GM19035 (cell line): ENCODE results near the gene TMPRSS6.

Source experiments
- ATAC-seq: cut with Tn5 transposase; IDR thresholded peaks from one replicate; pipeline ENCODE4 v1.9.1; 2021; ENCODE audit not compliant: unreplicated experiment

The TMPRSS6 gene

DNA sequence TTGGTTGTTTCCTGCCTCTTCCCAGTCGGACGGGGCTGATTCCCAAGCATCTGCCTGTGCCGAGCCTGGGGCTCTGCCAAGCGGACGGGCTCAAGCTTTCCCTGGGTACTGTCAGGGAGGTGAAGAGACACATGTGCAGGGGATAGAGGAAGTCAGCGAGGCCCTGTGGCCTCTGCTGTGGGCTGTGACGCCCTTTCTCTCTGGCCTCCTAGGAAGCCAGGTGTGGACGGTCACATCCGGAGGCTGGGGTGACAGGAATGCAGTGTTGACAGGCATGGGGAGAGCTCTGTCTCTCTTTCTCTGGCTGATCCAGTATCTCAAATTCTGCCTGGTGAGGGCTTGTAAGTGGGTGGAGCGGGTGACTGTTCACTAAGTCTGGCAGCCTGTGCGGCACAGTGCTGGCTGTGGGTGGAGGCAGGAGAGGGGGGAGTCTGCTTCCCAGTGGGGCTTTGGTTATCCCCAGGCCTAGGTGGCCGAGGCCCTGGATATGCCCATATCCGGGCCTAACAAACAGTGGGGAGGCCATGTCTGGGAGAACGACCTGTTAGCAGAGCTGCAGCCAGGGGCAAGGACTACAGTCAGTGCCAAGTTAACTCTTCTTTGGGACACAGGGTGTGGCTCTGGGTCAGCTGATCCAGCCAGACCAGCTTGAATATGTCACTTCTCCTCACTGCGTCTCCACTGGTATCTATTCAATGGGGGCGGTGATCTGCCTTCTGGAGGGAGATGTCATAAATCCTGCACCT is 56.0 kb downstream of the TMPRSS6 start:
- ATAC-seq = no peak

DNA sequence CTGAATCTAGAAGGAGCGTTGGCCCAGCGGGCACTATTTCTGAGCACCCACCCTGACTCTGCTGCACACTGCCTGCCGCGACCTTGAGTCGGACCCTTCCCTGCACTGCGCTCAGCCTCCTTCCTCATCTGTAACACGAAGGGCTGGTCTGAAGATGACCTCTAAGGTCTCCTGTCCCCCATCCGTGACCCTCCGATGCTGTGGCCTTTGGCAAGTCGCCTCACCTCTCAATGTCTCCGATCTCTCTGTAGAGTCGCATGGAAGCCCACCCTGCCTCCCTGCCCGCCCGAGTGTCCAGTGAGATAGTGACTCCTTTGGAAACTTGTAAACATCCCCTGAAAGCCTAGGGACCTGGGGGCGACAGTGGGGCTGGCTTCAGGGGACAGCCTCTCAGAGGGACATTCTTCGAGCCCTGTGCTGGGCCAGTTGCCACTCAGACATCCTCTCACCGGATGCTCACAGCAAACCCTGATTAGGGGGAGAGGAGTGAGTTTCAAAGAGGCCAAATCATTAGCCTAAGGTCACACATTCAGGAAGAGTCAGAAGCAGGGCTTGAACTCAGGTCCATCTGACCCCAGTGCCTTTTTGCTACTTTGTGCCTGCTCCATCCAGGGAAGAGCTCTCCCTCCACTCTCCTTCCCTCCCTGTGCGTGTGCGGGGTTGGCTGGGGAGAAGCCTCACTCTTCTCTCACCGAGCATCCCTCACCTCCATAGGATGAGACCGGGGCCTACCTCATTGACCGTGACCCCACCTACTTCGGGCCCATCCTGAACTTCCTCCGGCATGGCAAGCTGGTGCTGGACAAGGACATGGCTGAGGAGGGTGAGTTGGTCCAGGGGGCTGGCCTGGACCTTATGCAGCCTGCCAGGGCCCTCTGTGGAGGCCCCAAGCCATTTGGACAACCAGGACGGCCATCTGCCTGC is 56.9 kb downstream of the TMPRSS6 start:
- no peak for ATAC-seq

DNA sequence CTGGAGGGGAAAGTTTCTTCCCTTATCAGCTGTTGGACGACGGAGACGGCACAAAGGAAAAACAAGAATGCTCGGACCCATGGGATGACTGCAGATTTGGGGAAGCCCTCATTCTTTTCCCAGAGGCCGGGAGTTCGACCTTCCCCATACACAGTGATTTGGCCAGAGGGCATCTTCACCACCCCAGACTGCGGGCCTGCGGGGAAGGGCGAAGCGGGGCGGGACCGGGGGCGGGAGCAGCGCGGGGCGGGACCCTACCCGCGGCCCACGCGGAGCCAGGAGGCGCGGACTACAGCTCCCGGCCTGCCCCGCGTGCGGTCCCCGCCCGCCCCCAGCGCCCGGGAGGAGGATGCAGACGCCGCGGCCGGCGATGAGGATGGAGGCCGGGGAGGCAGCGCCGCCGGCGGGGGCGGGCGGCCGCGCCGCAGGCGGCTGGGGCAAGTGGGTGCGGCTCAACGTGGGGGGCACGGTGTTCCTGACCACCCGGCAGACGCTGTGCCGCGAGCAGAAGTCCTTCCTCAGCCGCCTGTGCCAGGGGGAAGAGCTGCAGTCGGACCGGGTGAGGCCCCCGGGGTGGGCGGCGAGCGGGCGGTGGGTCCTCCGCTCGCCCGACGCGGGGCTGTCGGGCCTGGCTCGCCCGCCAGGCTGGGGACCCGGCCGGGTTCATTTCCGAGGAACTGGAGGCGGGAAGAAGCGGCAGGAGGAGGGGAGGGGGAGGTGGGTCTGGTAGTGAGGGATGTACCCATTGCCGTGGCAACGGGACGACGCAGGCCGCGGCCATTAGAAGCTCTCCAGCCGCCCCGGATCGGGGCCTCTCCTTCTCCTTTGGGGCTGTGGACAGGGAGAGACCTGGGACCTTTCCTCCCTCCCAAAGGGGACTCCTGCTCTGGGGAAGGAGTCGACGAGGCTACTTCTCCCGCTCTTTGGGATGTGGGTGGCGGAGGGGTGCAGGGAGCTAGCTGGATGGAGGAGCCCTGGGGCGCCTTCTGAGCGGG is 57.8 kb downstream of the TMPRSS6 start, which contains the start of gene KCTD17:
TSS of gene KCTD17 (plus strand) at position 352 of the 995 bp plus-strand sequence. CDS start at position 371, 19 bp downstream.
- ATAC-seq = peak; percentile 76

DNA sequence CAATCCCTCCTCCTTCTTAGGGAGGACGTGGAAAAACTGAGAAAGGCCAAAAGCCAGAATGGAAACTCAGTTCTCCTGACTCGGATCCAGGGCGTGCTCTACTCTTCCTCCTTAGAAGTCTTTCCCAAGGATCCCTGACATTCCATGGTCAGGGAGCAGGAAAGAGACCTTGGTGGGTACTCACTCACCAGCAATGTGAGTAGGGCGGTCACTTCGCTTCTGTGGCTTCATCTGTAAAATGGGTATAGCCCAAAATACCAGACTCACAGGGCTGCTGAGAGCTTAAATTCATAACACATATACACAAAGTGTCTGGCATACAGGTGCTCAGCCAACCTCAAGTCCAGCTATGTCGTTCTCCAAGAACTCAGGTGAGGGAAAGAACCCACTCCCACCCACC is 58.6 kb downstream of the TMPRSS6 start:
- no peak for ATAC-seq

- no peak for ATAC-seq
Observed at GRCh38 chr22:37049224-37049623, 60.3 kb downstream of the TMPRSS6 start.

GRCh38 chr22:37048133-37048532 is 61.4 kb downstream of the TMPRSS6 start:
- no peak for ATAC-seq

- ATAC-seq = no peak
Observed at GRCh38 chr22:37047006-37047405, 62.5 kb downstream of the TMPRSS6 start.

- no peak for ATAC-seq
Observed at GRCh38 chr22:37046589-37046988, 62.9 kb downstream of the TMPRSS6 start.

DNA sequence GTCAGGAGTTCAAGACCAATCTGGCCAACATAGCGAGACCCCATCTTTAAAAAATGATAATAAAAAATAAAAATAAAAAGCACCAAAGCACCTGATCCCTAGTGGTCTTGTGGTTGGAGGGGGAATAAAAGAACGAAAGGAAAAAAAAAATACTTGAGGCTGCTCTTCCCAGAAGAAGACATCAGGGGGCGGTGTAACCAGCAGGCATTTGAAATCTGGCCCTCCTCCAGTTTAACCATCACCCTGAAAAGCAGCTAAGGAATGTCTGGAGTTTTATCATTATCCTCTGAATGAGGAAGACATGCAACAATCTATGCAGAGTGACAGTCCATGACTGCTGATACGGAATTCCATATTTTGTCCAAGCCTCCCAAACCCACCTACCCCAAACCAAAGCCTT is 63.6 kb downstream of the TMPRSS6 start:
- no peak for ATAC-seq

DNA sequence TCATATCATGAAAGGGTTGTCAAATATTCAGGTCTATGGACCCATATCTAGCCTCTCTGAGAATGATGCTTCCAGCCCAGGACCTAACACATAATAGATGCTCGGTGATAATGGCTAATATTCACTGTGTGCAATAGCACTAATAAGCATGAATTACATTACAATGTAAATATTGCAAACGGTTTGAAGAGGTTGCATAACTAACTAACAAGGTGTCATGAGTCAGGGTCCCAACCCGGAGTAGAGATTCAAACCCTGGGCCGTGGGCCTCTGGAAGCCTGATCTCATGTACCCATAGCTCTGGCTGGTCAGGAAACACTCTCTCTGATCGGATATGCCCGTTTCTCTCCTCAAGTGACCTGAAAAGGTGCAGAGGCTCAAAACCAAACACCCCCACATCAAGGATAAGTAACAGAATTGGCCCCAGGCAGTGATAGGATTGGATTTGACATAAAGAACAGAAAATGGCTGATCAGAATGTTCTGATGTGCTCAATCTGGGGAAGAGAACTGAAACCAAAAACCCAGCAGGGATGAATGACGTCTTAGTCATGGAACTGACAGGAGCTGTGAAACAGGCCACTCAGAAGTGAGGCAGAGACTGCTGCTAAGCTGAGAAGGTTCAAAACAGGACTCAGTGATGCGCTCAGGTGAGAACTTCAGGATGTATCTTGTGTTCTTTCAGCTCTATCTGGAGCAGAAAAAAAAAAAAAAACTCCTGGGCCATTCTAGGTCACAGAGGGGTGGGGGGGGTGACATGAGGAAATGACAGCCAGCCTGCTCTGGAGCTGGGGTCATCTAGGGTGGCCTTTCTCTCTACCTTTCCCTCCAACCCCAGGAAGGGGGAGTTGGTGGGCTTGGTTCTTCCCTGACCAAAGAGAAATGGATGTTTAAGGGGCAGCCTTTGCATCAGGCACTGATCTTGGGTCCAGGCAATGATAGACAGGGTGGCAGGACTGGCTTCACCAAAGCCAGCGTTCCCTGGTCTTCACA is 64.6 kb downstream of the TMPRSS6 start:
- no peak for ATAC-seq

DNA sequence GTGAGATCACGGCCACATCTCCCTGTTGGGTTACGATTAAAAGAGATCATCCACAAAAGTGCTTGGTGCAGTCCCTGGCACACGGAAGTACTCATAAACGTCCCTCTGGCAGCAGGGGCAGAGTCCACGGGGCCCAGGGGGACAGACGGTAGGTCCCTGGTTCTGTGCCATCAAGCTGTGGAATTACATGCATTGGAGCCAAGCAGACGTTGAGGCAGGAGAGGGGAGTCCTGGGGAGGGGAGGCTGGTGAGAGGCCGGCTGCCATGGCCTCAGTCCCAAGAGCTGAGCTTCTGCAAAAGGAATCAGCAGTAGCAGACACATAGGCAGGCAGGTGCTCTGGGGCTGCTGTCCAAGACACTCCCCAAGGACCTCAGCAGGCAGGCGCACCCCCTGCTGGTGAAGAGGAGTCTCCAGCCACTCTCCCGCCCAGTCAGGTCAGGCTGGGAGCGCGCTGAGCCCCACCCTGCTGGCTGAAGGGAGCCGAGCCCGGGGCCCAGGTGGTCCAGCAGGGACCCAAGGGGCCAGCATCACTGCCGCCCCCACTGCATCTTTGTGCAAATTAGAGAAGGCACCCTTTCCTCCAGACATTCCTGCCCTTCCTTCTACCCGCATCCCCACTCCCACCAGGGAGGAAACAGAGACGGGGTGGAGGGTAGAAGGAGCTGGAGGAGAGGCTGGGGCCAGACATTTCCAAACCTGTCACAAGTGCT is 65.5 kb downstream of the TMPRSS6 start:
- ATAC-seq = no peak

DNA sequence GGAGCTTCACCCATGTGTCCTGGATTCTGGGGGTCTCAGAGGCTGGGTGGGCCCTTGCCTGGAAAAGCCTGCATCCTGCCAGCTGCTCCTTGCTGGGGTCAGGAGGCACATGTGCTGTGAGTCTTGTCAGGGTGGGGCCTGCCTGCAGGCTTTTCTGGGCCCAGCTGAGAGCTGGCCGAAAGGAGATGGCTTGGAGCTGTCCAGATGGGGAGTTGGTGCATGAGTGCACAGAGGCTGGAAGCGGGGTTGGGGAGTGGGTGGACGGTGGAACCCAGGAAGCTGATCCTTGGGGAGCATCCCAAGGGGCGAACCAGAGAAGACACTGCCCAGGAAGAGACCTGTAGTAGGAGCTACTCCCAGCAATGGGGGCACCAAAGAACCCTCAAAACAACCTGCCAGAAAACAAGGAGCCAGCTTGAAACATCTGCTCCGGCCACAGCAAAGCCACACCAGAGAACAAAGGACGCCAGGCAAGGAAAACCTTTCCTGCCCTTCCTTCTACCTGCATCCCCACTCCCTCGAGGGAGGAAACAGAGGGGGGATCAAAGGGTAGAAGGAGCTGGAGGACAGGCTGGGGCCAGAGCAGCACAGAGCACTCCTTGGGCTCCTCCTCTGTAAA is 66.2 kb downstream of the TMPRSS6 start:
- ATAC-seq = no peak

GRCh38 chr22:37039466-37039865 is 70.0 kb downstream of the TMPRSS6 start:
- ATAC-seq = no peak

DNA sequence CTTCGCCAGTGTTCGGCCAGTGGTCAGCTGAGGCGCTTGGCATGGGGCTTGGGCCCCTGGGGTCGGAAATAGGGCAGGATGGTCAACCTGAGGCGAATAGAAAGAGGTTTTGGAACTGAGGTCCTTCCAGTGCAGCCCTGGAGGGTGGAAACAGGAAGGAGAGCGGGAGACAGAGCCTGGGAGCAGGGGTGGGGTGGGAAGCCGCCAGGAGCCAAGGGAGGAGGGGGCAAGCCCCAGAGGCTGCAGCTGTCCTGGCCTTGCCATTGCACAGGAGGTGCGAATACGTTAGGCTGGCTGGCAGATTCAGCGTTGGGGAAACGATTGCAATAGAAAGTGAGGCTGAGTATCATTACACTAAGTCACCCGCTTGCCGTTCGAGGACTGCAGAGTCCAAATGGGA is 71.8 kb downstream of the TMPRSS6 start:
- ATAC-seq = no peak

- no peak for ATAC-seq
Observed at GRCh38 chr22:37036655-37037377, 72.7 kb downstream of the TMPRSS6 start.

DNA sequence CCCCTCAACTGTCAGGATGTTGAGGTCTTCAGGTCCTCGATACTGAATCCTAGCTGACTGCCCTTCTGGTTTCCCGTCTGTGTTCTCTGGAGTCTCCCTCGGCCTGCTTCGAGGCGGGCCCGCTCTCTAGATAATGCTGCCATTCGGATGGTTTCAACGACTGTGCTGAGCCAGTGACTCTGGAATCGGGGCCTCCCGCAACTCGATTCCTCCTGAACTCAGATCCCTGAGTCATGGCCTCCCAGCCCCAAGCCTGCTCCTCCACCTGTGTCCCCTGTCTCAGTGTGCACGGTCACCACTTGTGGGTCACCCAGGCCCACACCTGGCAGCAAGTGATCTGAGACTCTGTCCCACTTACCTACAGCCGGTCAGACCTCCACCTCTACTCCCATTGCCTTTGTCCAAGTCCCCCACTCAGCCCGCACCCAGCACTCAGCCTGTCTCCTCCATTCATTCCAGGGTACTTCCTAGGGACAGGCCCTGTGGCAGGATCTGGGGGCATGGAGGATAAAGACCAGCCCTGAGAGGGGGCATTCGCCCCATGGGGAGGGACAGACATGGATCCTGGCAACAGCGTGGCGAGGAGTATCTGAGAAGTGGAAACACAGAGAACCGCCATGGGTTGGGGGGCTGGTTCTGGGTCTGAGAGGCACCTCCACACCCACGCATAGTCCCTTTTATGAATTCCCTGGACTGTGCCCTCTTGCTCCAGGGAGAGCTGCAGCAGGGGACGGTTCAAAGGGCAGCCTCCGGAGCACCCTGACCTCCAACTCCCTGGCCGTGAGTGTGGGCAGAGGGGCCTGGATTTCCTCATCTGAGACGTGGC is 75.7 kb downstream of the TMPRSS6 start:
- no peak for ATAC-seq
